Fibroblast of upper back skin (primary cell): ENCODE results near the gene ALAS2.
"Not testable (repeated sequence)": the region's sequence is repeated elsewhere in the genome, so short reads cannot be mapped to it uniquely, and the experiment has no call there.

Experiments used
- DNase-seq: peaks from one replicate; pipeline ENCODE4 v3.0.0-alpha.2; 2013

Gene ALAS2, protein sequence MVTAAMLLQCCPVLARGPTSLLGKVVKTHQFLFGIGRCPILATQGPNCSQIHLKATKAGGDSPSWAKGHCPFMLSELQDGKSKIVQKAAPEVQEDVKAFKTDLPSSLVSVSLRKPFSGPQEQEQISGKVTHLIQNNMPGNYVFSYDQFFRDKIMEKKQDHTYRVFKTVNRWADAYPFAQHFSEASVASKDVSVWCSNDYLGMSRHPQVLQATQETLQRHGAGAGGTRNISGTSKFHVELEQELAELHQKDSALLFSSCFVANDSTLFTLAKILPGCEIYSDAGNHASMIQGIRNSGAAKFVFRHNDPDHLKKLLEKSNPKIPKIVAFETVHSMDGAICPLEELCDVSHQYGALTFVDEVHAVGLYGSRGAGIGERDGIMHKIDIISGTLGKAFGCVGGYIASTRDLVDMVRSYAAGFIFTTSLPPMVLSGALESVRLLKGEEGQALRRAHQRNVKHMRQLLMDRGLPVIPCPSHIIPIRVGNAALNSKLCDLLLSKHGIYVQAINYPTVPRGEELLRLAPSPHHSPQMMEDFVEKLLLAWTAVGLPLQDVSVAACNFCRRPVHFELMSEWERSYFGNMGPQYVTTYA

GRCh38 chrX:55030271-55031205 lies at the start of gene ALAS2:
Gene ALAS2 (minus strand): TSS chrX:55030977. CDS start chrX:55026000, 4,977 bp downstream.
- no peak for DNase-seq

GRCh38 chrX:55074851-55075467 lies 44.2 kb upstream of the ALAS2 start, which contains the start of gene PAGE2B:
Gene PAGE2B (plus strand): TSS chrX:55075030. CDS start chrX:55076042, 1,012 bp downstream.
- DNase-seq = no peak

GRCh38 chrX:55072286-55072685 lies 41.5 kb upstream of the ALAS2 start:
- no peak for DNase-seq

GRCh38 chrX:55067180-55067579 lies 36.4 kb upstream of the ALAS2 start:
- not testable (repeated sequence) for DNase-seq

GRCh38 chrX:55057675-55058249 lies 27.0 kb upstream of the ALAS2 start:
- DNase-seq = peak; percentile 22

- DNase-seq = peak; percentile 38
Observed at GRCh38 chrX:55056820-55057674, 26.3 kb upstream of the ALAS2 start.

DNA sequence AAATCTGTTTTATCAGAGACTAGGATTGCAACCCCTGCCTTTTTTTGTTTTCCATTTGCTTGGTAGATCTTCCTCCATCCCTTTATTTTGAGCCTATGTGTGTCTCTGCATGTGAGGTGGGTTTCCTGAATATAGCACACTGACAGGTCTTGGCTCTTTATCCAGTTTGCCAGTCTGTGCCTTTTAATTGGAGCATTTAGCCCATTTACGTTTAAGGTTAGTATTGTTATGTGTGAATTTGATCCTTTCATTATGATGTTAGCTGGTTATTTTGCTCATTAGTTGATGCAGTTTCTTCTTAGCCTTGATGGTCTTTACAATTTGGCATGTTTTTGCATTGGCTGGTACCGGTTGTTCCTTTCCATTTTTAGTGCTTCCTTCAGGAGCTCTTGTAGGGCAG lies 19.8 kb upstream of the ALAS2 start:
- not testable (repeated sequence) for DNase-seq

DNA sequence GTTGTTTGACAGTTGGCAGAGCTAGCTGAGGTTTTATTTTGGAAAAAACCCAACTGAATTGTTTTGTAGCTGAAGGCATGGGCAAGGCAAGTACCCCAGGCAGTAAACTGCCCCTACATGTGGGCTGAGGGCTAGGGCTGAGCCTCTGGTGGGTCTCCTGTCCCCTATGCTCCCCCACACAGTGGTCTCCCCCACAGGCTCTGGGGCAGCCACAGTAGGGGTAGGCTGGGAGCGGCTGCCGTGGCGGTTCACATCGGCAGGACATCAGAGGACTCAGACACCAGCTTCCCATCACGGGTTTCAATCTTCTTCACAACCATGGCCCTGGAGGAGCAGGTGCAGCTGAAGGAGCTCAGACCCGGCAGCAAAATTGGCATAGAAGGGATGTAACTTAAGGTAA lies 10.7 kb upstream of the ALAS2 start:
- no peak for DNase-seq

DNA sequence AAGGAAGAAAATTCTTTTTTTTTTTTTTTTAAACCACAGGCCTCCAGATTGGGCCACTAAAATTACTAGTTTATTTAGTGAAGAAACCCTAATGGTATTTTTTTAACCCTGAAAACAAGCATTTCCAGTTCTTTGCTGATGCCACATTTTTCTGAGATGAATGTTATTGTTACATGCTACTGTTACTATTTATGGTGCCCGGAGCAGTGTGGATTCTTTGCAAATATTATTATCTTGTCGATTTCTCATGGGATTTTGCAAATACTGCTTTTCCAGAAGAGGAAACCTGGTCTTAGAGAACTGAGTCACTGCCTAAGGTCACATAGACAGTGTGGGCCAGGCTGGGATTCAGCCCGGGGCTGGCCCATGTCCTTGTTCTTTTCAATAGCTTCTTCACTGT lies 8.7 kb upstream of the ALAS2 start:
- DNase-seq = no peak

GRCh38 chrX:55033429-55033828 lies 2.7 kb upstream of the ALAS2 start:
- no peak for DNase-seq

GRCh38 chrX:55029291-55029690 lies 1.5 kb downstream of the ALAS2 start:
- DNase-seq = no peak

DNA sequence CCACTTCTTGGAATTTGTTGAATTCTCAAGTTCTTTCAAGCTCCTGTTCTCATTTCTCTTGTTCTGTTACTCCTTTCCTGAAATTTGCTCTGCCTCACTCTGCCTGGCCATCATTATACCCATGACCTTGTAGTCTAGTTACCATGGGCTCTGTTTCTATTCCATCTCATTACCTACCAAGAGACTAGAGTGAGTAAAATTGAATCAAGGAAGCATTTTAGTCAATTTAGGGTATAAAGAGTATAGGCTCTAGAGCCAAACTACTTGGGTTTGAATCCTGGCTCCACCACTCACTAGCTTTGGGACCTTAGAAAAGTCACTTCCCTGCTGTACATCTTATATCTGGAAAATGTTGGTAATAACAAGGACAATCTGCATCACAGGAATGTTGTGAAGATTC lies 2.2 kb downstream of the ALAS2 start:
- no peak for DNase-seq

GRCh38 chrX:55028040-55028439 lies 2.7 kb downstream of the ALAS2 start:
- DNase-seq = no peak

DNA sequence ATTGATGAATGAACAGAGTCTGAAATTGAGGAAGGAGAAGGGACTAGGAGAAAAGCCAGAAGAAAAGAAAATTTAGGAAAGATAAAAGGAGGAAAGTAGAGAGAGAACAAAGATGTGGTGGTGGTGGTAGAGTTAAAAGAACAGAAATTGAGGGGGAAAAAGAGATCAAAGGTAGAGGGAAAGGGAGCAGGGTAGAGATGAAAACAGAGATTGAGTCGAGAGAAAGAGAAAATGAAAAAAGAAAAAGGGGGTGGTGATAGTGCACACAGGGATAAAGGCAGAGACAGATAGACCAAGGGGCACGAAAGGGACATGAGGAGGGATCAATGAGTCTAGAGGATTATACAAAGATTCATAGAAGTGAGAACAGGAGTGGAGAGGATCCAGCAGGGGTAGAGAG lies 3.9 kb downstream of the ALAS2 start:
- DNase-seq = no peak

DNA sequence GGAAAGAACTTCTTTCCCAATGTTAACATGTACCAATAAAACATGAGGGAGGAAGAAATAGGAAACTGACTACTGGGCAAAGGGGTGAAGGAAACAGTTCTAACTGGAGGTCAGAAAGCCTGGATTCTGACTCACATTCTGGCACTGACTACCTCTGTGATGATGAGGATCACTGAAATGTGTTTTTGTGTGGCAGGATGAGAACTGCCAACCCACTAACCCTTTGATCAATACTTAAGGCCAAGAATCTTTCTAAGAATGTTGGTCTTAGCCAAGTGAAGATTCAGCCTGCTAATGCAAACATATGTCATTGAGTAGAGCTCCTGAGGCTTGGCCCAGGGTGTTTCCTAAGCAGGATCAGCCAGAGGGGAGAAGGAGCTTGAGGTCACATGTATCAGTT lies 4.6 kb downstream of the ALAS2 start:
- peak; percentile 5 for DNase-seq

- no peak for DNase-seq
Observed at GRCh38 chrX:55014897-55015299, 15.9 kb downstream of the ALAS2 start.

- no peak for DNase-seq
Observed at GRCh38 chrX:55011294-55011693, 19.5 kb downstream of the ALAS2 start.

GRCh38 chrX:55008571-55009358 lies 22.0 kb downstream of the ALAS2 start:
- peak; percentile 59 for DNase-seq

DNA sequence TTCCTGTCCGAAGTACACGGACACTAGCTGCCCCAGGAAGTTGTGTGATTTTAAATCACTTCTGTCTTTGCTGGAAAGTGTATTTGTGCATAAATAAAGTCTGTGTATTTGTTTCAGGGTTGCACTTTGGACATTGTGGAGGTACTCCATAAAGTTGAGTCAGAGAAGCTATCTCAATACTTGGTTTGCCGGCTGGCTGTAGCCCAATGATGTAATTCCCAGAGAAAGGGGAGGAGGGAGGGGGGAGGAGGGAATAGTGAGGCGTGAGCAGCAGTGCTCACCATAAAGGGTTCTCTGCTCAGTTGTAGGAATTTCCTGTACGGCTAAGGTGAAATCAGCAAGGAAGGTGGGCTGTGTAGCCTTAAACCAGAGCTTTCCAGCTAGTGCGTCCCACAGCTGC lies 23.1 kb downstream of the ALAS2 start:
- DNase-seq = peak; percentile 60

- DNase-seq = no peak
Observed at GRCh38 chrX:55006827-55007621, 23.8 kb downstream of the ALAS2 start.
